Right hindlimb (tissue), 1 donor: Measurements from ENCODE around the gene PIP4K2A.

ENCODE experiments used
- DNase-seq: peaks from one replicate; pipeline ENCODE4 v3.0.0-alpha.2; 2018

PIP4K2A gene

DNA sequence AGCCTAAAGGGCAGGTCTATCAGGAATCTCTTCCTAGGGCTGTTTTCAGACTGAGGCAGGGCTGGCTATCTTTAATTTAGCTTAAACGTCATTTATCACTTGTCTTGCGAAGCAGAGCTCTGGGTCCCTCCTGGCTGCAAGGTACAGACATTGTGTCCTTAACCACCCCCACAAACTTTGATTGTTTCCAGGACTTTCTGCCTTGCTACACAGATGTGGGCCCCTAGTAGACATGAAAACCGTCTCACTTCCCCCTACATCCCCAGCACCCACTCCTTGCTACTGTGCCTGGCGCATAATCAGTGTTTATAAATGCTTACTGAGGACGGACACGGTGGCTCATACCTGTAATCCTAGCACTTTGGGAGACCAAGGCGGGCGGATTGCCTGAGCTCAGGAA lies 54.5 kb downstream of the PIP4K2A start:
- no peak for DNase-seq

- no peak for DNase-seq
Observed at GRCh38 chr10:22658745-22659410, 55.5 kb downstream of the PIP4K2A start.

DNA sequence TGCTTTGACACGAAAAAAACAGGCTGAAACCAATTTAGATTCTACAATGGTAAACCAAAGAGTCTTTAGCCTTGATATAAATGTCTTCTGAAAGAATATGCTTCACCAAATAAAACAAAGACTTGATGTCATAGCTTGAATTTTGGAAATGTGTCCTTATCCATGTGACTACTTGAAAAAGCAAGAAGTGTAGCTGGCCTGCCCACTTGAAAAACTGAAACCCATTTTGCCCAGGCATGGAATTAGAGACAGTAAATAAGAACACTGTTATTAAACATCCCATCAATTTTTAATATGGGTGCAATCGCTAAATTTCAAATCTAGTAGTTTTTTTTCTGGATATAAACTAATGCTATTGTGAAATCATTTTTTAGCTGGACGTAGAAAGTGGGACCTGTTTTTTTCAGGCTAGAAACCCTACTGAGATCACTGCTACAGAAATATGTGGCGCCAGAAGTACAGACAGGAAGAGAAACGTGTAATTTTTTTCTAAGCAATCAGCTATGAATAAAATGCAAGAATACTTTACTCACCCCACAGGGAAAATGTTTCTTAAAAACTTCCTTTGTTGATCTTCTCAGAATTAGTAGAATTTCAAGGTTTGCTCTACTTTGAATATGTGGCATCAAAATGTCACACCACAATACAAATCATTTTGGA lies 56.7 kb downstream of the PIP4K2A start:
- no peak for DNase-seq

DNA sequence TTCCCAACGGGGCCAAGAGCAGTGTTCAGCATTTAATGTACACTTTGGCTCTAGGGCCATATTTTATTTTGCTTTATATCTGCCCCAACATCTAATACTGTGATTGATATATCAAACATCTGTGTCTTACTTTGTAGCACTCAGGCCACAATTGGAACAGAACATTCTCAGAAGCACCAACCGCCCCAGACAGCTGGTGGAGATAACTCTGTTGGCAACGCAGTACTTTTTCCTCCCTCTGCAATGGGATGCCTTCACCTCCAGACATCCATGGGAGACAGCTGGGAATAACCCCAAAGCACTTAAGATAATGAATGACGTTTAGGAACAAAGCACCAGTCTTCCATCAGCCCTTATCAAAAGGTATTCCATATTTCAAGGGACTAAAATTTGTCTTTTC lies 57.4 kb downstream of the PIP4K2A start:
- DNase-seq = no peak

DNA sequence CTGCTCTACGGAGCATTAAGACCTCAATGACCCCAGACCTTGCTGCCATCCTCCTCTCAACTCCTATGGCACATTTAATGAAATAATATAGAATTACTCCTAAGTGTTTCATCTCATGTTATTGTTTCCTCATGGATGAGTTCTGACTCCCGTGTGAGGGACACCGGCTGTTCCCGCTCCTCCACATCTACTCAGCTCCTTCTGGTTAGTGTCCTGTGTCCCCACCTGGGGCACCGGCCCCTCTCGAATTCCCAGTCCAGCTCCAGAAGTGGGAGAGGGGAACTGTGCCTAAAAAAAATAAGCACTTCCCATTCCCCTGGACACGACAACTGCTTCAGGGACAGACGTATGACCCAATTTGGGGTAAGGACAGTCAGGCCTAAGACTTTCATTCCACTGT lies 58.3 kb downstream of the PIP4K2A start:
- no peak for DNase-seq

- DNase-seq = no peak
Observed at GRCh38 chr10:22655312-22655981, 58.9 kb downstream of the PIP4K2A start.

DNA sequence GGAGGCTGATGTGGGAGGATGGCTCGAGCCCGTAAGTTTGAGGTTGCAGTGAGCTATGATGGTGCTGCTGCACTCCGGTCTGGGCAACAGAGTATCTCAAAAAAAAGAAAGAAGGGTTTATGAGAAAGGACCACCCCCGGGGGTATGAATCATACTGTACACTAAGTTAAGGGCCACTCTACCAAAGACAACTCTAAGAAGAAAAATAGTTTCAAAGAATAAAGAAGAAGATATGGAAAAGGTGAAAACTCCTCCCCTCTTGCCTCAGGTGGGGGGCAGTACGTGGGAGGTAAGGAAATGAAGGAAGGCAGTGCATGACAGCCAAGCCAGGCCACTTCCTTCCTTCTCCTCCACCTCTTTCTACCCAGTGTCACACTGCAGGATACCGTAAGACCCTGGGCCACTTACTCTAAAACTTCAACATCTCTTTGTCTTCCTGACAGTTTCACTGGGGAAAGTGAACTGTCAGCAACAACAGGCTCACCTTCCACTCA lies 61.3 kb downstream of the PIP4K2A start:
- DNase-seq = no peak

DNA sequence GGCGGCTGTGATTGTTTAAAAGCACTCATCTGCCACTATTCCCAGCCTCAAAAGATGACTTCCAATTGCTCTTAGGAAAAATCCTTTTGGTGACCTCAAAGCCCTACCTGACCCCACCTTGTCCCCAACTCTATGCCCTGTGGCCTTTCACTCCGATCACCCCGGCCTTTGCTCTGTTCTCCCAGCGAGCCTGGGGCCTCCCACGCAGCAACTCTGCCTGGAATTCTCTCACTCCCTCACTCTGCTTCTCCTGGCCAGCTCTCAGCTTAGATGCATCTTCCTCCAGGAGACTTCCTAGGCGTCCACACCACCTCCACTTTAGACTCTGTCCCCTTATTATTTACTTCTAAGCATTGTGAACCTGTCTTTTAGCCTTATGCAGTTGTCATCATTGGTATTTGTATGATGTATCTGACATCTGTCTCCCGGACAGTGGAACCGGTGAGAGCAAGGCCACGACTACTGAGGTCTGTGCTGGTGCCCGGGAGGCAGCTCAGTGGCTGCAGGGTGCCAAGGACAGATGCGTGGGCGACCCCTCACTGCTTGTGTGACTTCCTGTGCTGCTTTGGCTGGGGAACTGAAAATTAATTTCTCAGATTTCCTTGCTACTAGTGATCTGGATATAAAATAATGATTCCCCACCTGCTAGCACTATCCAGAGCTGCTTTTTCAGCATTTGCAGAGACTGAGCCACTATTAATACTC lies 63.0 kb downstream of the PIP4K2A start:
- no peak for DNase-seq

DNA sequence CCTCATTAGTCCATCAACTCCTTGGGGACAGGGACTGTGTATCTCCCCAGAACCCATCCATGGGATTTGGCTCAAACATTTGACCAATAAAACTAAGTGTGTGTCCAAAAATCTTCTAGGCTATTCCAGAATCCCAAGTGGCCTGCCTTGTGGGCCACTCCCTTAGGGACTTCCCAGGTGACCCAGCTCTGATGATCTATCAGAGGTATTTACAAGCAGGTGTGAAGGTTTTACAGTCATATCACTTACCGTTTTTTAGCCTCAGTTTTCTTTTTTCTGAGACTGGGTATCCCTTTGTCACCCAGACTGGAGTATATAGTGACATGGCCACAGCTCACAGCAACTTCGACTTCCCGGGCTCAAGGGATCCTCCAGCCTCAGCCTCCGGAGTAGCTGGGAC lies 64.4 kb downstream of the PIP4K2A start:
- no peak for DNase-seq

DNA sequence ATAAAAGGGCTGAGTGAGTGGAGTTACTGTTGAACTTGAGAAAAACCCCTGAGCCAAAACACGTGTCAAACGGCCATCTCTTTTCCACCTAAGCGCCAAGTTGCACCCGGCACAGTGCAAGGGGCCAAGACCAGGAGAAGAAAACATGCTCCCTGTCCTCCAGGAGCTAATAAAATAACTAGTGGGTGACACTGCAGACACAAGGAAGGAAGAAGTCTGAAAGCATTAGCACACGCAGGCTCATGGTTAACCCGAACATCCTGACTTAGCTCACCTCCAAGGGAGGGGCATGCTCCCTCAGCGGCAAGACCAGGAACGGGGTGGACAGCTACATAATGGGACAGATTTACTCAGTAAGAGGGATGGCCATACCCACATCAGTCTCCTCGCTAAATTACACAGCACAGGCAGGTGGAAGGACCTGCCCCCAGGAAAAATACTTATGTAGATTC lies 65.0 kb downstream of the PIP4K2A start:
- no peak for DNase-seq

DNA sequence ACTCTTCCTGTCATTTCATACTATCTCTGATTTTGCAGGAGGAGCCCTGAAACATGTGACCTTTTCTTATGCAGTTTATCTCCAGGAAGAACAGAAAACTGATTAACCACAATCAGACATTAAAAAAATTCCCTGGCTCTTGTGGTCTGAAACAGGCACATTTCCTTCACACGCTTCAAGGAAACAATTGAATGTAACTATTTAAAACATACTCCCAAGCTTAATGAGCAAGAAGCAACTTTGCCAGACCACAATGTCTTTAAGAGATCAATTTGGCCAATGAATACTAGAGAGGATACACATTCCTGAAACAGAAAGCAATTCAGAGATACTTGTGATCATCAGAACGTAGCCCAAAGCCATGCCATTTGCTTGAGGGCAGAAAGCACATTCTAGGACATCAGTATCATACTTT lies 65.8 kb downstream of the PIP4K2A start:
- no peak for DNase-seq

DNA sequence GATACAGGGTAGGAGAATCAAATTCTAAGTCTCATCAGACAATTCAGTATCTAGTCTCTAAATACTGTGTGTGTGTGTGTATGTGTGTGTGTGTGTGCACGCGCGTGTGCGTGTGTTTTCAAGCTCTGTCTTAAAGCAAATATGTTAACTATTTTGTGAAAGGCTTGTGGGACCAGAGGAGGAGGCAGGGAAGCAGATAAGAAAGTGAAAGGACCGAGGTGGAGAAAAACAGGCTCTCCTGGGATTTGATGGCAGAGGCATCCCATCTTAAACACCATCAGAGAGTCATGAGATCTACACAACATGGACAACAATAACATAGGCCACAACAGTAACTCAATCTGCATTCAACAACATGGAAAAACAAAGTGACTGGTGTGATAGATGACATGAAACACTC lies 67.1 kb downstream of the PIP4K2A start:
- DNase-seq = no peak

DNA sequence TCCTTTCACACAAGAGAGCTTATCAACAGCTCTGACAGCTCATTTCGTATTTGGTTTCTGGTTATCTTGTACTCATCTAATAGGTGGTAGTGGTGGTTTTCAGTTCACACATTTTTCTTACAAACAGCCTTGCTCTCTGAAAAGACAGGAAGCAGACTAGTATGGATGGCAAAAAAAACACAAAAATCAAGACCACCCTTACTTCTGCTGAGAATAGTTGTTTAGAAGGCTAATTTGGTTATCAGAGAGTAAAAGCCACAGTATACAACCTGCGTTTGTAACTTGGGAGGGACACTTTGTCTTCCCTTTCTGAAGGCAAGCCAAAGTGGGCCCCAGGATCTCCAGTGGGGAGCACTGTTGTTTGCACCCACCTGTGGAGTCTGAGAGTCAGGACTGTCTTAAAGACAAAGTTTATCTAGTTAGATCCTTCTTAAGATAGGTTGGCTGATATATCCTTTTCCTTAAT lies 68.0 kb downstream of the PIP4K2A start:
- no peak for DNase-seq

GRCh38 chr10:22644222-22644621 lies 70.2 kb downstream of the PIP4K2A start:
- DNase-seq = no peak

- DNase-seq = no peak
Observed at GRCh38 chr10:22643775-22644174, 70.6 kb downstream of the PIP4K2A start.

DNA sequence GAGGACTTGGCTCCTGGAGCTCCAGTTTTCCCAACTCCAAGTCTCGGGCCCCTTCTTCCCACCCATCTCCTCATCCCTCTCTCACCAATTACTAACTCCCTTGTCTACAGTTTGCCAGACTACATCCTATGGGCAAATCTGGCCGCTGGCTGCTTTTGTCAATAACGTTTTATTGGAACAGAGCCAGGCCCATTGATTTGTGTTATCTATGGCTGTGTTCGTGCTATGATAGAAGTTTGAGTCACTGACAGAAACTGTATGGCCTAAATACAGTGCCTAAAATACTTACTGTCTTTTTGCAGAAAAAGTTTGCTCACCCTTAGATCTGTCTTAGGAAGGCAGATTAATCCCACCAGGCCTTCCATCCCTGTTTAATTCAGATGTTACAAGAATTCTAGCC lies 71.3 kb downstream of the PIP4K2A start:
- DNase-seq = no peak

GRCh38 chr10:22641743-22642142 lies 72.6 kb downstream of the PIP4K2A start:
- DNase-seq = no peak

DNA sequence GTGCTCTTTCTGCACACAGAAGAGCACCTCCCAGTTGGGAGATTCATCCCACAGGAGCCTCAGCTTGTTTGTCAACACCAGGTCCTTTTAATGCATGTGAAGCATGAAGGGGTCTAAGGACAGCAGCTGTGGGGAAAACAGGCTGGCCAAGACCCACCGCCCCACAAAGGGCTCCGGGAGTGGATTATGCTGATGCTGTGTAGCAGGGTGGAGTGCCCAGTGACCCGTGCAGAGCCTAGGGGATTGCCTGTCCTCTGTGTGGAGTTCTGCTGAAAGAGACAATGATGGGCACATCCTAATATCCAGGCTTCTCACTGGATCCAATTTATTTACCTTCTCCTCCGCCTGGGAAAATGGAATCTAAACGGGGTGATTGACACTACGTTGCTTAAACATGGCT lies 74.0 kb downstream of the PIP4K2A start:
- DNase-seq = no peak

DNA sequence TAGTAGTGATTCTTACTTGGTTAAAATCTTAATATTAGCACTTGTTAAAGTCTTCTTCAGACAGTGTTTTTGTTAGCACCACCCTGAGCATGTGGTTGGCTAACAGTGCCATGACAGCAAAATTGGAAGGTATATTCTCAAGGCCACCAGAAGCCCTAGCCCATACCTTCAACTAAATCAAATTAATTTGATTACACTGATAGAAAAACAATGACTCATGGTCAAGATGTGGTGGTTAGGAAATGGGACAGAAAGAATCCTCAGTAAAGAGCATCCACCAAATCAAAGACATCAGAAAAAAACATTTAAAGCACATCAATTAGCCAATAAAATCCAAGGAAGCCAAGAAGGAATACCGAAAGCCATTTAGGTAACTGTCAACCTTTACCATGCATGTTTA lies 75.5 kb downstream of the PIP4K2A start:
- no peak for DNase-seq

DNA sequence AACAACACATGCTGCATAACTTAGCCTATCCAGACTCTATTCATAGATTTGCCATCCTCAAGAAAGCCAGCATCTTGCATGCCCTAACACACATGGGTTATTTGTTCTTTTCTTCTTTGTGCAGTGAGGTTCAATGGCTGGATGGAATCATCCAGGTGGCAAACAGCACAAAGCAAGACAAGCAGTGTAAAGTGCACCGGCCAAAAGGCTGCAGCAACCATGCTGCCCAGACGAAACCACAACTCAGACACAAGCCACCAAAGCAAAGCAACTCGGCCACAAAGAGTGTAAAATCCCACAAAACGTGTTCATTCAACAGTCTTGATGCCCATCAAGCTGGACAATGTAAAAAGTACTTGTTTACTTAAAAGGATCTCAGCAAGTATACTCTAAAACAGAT lies 76.9 kb downstream of the PIP4K2A start:
- no peak for DNase-seq

DNA sequence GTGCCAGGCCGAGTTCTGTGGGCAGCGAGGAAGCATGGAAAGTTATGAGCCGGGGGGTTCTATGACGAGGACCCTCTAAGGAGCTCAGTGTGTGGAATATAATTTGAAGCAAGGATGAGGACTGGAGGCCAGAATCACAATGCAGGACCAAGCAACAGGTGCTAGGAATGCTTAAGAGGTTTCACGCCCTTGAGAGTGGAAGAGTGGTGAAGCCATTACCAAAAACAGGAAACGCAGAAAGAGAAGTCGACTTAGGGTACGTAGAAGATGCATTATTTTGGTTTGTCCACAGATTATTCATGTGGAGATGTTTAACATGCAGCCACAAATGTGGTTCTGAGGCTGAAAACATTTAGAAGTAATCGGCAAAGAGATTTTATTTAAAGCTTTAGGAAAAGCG lies 78.7 kb downstream of the PIP4K2A start:
- DNase-seq = no peak

DNA sequence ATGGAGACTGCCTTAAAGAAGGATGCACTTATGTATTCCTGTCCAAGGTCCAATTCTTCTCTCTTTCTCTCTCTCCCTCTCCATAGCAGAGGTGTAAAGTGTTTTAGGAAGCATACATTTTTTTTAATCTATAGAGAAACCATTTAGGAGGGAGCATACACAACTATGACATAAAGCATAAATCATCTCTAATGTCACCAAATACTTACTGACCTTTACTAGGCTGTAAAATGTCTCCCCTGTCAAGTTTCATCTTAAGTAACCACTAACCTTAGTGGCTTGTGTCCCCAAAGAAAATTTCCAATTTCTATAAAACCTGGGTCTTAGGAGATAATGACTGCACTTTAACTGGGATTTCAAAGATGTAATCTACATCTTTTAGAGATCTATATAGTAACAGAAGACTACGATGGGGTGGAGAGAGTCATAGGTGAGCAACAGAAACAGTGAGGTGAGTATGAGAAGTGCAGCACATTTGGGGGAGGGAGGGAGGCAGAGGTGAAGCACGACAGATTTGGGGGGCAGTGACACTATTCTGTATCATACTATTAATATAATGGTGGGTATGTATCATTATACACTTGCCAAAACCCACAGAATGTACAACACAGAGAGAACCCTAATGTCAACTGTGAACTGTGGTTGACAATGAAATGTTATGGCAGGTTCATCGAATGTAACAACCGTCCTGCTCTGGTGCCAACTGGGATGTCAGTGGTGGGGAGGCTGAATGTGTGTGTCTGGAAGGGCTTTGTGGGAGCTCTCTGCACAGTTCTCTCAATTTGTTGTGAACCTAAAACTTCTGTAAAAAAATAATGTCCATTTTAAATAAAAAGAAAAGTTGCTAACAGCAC lies 79.5 kb downstream of the PIP4K2A start:
- no peak for DNase-seq
